GM23248 (cell line): ENCODE data around the gene SGPP2. TPM values are rescaled to one million over a fixed set of nuclear protein-coding genes. Genes with fewer than 3 reads are reported as not detected.

Source experiments
- DNase-seq: peaks from one replicate; pipeline ENCODE4 v3.0.0-alpha.2; 2015
- H2AFZ ChIP-seq: fragments of 200-600 bp; sonication (generic); 2 replicates; pipeline ENCODE4 v1.6.1; 2016; ENCODE audit warnings: antibody characterized with exemption
- H3F3A ChIP-seq: fragments of 200-600 bp; sonication (generic); 2 replicates; pipeline ENCODE4 v1.6.1; 2016; ENCODE audit warnings: mild to moderate bottlenecking, antibody characterized with exemption, mixed run types; ENCODE audit not compliant: insufficient read depth
- H3K27ac ChIP-seq: fragments of 200-600 bp; sonication (generic); 2 replicates; pipeline ENCODE4 v1.5.1; 2016; ENCODE audit warnings: mild to moderate bottlenecking
- H3K27me3 ChIP-seq: fragments of 200-600 bp; sonication (generic); replicated peaks from 2 replicates; pipeline ENCODE4 v1.6.1; 2016; ENCODE audit warnings: mild to moderate bottlenecking; ENCODE audit not compliant: insufficient read depth
- H3K36me3 ChIP-seq: fragments of 200-600 bp; sonication (generic); 2 replicates; pipeline ENCODE4 v1.6.1; 2016; ENCODE audit warnings: low read depth, mild to moderate bottlenecking
- H3K4me1 ChIP-seq: fragments of 200-600 bp; sonication (generic); 2 replicates; pipeline ENCODE4 v1.6.1; 2016; ENCODE audit warnings: mild to moderate bottlenecking; ENCODE audit not compliant: insufficient read depth
- H3K4me2 ChIP-seq: fragments of 200-600 bp; sonication (generic); one replicate; pipeline ENCODE4 v1.6.1; 2016; ENCODE audit warnings: mild to moderate bottlenecking; ENCODE audit not compliant: unreplicated experiment
- H3K4me3 ChIP-seq: fragments of 200-600 bp; sonication (generic); 2 replicates; pipeline ENCODE4 v1.5.1; 2016; ENCODE audit warnings: mild to moderate bottlenecking
- H3K79me2 ChIP-seq: fragments of 200-600 bp; sonication (generic); 2 replicates; pipeline ENCODE4 v1.6.1; 2016; ENCODE audit warnings: mild to moderate bottlenecking; ENCODE audit not compliant: insufficient read depth
- H3K9ac ChIP-seq: fragments of 200-600 bp; sonication (generic); 2 replicates; pipeline ENCODE4 v1.6.1; 2016; ENCODE audit warnings: mild to moderate bottlenecking
- H3K9me2 ChIP-seq: fragments of 200-600 bp; sonication (generic); 2 replicates; pipeline ENCODE4 v1.6.1; 2016; ENCODE audit warnings: mixed run types, mild to moderate bottlenecking, moderate library complexity; ENCODE audit not compliant: insufficient read depth
- H3K9me3 ChIP-seq: fragments of 200-600 bp; sonication (generic); one replicate; pipeline ENCODE4 v1.6.1; 2017; ENCODE audit warnings: low read depth
- H4K20me1 ChIP-seq: fragments of 200-600 bp; sonication (generic); 2 replicates; pipeline ENCODE4 v1.6.0; 2016; ENCODE audit not compliant: insufficient read depth
- EZH2 ChIP-seq: fragments of 200-600 bp; sonication (generic); IDR thresholded peaks from 2 replicates; pipeline ENCODE4 v1.6.1; 2018; ENCODE audit warnings: antibody characterized with exemption, mild to moderate bottlenecking; ENCODE audit not compliant: insufficient read depth, poor library complexity, severe bottlenecking
- EZH2phosphoT487 ChIP-seq: fragments of 200-600 bp; sonication (generic); IDR thresholded peaks from 2 replicates; pipeline ENCODE4 v1.6.1; 2018; ENCODE audit warnings: antibody characterized with exemption, moderate library complexity, mild to moderate bottlenecking, low read depth; ENCODE audit not compliant: insufficient read depth
- WGBS, 2 experiments: methylation state at CpG; one replicate each; pipeline ENCODE4 v1.1.6; 2015 to 2017; ENCODE audit warnings: low lambda C conversion rate in 2 of 2, low coverage in 1 of 2; ENCODE audit errors: missing lambda C conversion rate in 2 of 2; 5-methylcytosine and 5-hydroxymethylcytosine counted together
- in situ Hi-C: fragments of 300-500 bp; cut with MboI; formaldehyde crosslinking; loops from 2 replicates; pipeline ENCODE4 v1.15.0; 2020
- polyA plus RNA-seq: library from polyadenylated mRNA; unstranded; fragments of >200 nt; fragmentation: Nextera tagmentation; extraction: Ambion mirVana; gene quantifications from 2 replicates; pipeline ENCODE4 v1.2.1, GENCODE V29; 2016
- total RNA-seq: library from RNA; depleted of rRNA; stranded (reverse); fragments of >200 nt; shearing (Covaris generic); gene quantifications from 2 replicates; pipeline ENCODE4 v1.2.3, GENCODE V29; 2014

Gene SGPP2
- total and polyA plus RNA-seq, 2 experiments from 2014 or later: not detected

DNA sequence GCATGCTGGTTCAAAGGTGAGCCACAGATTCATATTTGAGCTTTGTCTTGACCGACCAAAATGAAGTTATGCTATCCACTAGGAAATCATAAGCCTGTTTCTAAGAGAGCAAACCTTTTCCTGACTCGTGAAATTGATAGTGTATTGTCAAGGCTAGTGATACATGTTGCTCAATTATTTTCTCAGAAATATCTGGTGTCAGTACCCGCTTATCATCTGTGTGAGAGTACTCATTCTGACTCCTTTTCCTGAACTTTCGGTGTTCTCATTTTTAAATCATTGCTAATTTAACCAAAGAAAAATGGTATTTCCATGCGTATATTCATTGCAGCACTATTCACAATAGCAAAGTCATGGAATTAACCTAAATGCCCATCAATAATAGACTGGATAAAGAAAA, 56.2 kb downstream of the SGPP2 start:
- no peak overlapping the region for H3K4me3 ChIP-seq
- TF ChIP-seq EZH2phosphoT487 (no peak), EZH2 (no peak)
- in situ Hi-C loops: no loop called here
- H3K27me3 ChIP-seq: peaks cover 14% of the 10 kb centered on the region
- H3K9me3 ChIP-seq: no peaks in the 10 kb centered on the region
- H3K9me2 ChIP-seq: no peaks in the 10 kb centered on the region
- no peak overlapping the region for H2AFZ ChIP-seq
- H3K4me2 ChIP-seq: no peak overlapping the region
- no peaks in the 10 kb centered on the region for H3K79me2 ChIP-seq
- 34 to 43% methylated on average over 5 of the region's 5 CpGs for WGBS, 2 experiments
- H3K4me1 ChIP-seq: no peaks in the 10 kb centered on the region
- no peak overlapping the region for H3K27ac ChIP-seq
- no peak overlapping the region for H3K9ac ChIP-seq
- H3K36me3 ChIP-seq: no peaks in the 10 kb centered on the region
- no peak for DNase-seq
- H4K20me1 ChIP-seq: no peaks in the 10 kb centered on the region
- H3F3A ChIP-seq: no peaks in the 10 kb centered on the region

DNA sequence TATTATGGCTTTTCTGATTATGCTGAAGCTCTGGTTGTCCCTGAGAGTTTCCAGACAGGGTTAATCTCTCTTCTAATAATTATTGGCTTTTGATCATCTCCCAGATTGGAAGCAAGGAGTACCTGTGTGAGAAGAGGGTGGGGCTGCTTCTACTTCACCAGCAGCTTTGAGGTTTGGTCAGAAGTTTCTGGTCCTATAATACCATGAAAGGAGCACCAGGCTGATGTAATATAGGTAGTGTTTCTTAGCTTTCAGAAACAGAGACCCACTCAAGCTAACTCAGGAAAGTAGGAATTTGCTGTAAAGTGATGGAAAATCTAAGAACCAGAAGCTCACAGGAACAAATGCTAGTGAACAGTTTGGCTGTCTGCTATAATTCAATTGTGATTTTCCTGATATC, 57.6 kb downstream of the SGPP2 start:
- DNase-seq: no peak

DNA sequence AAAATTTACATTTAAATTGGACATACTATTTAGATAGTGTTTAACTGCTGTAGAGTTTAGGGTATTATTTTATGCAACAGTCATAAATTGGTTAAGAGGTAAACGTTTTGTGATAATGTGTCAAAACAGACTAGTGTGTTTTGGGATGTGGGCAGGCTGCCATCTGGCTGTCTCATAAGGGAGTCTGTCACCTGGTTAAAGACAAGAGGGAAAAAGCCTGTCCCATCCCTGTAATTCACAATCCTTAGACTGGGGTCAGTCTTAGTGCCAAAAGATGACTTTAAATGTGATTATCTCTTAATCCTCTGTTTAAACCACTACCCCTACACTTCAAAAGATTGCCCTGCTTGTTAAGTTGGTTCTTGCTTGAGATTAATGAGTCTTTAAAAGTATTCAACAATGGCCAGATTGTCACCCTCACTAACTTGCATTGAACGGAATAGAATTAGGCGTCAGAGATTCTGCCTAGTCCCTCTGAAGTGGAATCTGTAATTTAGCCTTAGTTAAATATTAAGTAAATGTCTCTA, 59.2 kb downstream of the SGPP2 start:
- no peak overlapping the region for H3K4me2 ChIP-seq
- no peaks in the 10 kb centered on the region for H3K4me1 ChIP-seq
- no peaks in the 10 kb centered on the region for H3K36me3 ChIP-seq
- no peaks in the 10 kb centered on the region for H3K9me2 ChIP-seq
- TF ChIP-seq EZH2 (no peak), EZH2phosphoT487 (no peak)
- H3K27ac ChIP-seq: no peak overlapping the region
- no peaks in the 10 kb centered on the region for H4K20me1 ChIP-seq
- H3K9ac ChIP-seq: no peak overlapping the region
- no peak overlapping the region for H3K4me3 ChIP-seq
- no peaks in the 10 kb centered on the region for H3F3A ChIP-seq
- no peaks in the 10 kb centered on the region for H3K9me3 ChIP-seq
- H2AFZ ChIP-seq: no peak overlapping the region
- in situ Hi-C loops: no loop called here
- WGBS, 2 experiments: 14 to 19% methylated on average over 3 of the region's 3 CpGs
- H3K27me3 ChIP-seq: peaks cover 14% of the 10 kb centered on the region
- DNase-seq: no peak
- H3K79me2 ChIP-seq: no peaks in the 10 kb centered on the region

More for the DNA sequence above, 57.6 kb downstream of the SGPP2 start:
- Histone ChIP-seq H3K9ac (no peak overlapping the region), H2AFZ (no peak overlapping the region), H3K9me2 (no peaks in the 10 kb centered on the region), H3K27me3 (peaks cover 14% of the 10 kb centered on the region), H3K4me3 (no peak overlapping the region), H3F3A (no peaks in the 10 kb centered on the region), H3K4me2 (no peak overlapping the region), H4K20me1 (no peaks in the 10 kb centered on the region), H3K9me3 (no peaks in the 10 kb centered on the region), H3K79me2 (no peaks in the 10 kb centered on the region), H3K36me3 (no peaks in the 10 kb centered on the region), H3K4me1 (no peaks in the 10 kb centered on the region), H3K27ac (no peak overlapping the region)
- in situ Hi-C loops: no loop called here
- no peak for TF ChIP-seq EZH2
- TF ChIP-seq EZH2phosphoT487: no peak

DNA sequence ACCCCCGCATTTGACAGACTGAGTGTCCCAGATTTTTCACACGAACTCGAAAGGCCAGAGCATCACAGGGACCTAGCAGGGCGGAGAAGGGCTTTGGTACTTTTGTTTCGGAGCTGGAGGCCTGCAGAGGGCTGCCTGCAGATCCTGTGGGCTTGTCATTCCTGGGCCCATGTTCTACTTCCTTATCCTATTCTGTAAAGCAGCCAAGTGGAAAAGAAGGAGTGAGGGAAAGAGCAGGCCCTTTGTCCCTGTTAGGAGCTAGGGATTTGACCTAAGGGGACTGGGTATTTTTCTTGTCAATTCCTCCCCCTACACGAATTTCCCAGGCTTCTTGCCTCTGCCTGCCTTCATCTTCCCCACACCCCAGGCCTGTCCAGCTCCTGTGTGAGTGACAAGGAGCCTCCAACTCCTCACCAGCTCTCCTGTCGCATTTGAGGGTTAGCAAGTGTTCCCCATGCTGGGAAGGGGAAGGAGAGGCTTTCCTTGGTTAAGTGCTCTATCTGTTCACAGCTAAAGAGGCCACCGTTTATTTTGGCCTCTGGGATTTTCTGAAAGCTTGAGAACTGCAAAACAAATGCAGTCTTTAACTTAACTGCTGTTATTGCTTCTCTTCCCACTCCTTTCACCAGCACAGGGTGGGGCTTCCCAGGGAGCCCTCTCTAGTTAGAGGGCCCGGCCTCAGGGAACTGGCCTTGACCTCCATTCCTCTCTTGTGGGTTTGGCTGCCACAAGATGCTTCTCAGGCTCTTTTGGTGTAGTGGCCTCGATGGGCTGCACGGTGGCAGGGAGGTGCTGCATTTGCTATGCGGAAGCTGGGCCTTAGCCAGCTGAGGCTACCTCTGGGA, 61.2 kb downstream of the SGPP2 start:
- Histone ChIP-seq H3F3A (no peaks in the 10 kb centered on the region), H4K20me1 (no peaks in the 10 kb centered on the region), H3K79me2 (no peaks in the 10 kb centered on the region), H3K9ac (no peak overlapping the region), H2AFZ (no peak overlapping the region), H3K27ac (no peak overlapping the region), H3K27me3 (peaks cover 16% of the 10 kb centered on the region), H3K4me3 (no peak overlapping the region), H3K36me3 (no peaks in the 10 kb centered on the region), H3K9me2 (no peaks in the 10 kb centered on the region), H3K9me3 (no peaks in the 10 kb centered on the region), H3K4me2 (no peak overlapping the region), H3K4me1 (no peaks in the 10 kb centered on the region)
- DNase-seq: no peak
- TF ChIP-seq EZH2phosphoT487 (no peak), EZH2 (no peak)
- in situ Hi-C loops: no loop called here
- 28 to 36% methylated on average over 12 of the region's 12 CpGs for WGBS, 2 experiments
